A549 (cell line): ENCODE results near the gene SIDT2. TPM values are rescaled to one million over a fixed set of nuclear protein-coding genes. Genes with fewer than 3 reads are reported as not detected.

Source experiments
- ATAC-seq, 2 experiments: fragments of 200-7000 bp in 1 of 2; fragments of >200 bp in 1 of 2; cut with Nextera tagmentation in 1 of 2; cut with Tn5 transposase in 1 of 2; 3 replicates each; pipeline versions ENCODE4 v1.8.0 to v1.9.1; 2018 to 2020; ENCODE audit warnings: mild to moderate bottlenecking in 1 of 2, moderate library complexity in 1 of 2
- CTCF ChIA-PET: fragments of 300-600 bp; sonication (Branson Sonifier 250); formaldehyde crosslinking; extraction: SDS; loops from one replicate; lab custom pipeline; 2021; ENCODE audit warnings: antibody characterized with exemption, inconsistent platforms; lab: Yijun Ruan, JAX
- POLR2A ChIA-PET: fragments of 350-600 bp; formaldehyde crosslinking; extraction: SDS; loops from one replicate; lab custom pipeline; 2021; ENCODE audit warnings: antibody characterized with exemption, inconsistent platforms; lab: Yijun Ruan, JAX
- DNase-seq, 2 experiments: peaks; one replicate each; pipeline versions ENCODE4 v3.0.0 to v3.0.0-alpha.2; 2011 to 2016; ENCODE audit warnings: low read depth in 1 of 2, low spot score in 1 of 2
- FAIRE-seq: peaks from 2 replicates; lab custom pipeline; 2011; peaks lifted over from hg19 to GRCh38; lab: Jason Lieb, UNC
- H3K27ac ChIP-seq, 2 experiments: fragments of >200 bp; sonication (Bioruptor Twin); formaldehyde crosslinking; 3 replicates each; pipeline ENCODE4 v1.5.1; 2016 to 2017
- H3K4me1 ChIP-seq: fragments of >200 bp; sonication (Bioruptor Twin); formaldehyde crosslinking; 3 replicates; pipeline ENCODE4 v1.6.1; 2016
- H3K4me2 ChIP-seq: fragments of >200 bp; sonication (Bioruptor Twin); formaldehyde crosslinking; 3 replicates; pipeline ENCODE4 v1.6.1; 2016
- H3K4me3 ChIP-seq: fragments of >200 bp; sonication (Bioruptor Twin); formaldehyde crosslinking; 3 replicates; pipeline ENCODE4 v1.5.1; 2016
- H3K9me3 ChIP-seq: fragments of >200 bp; sonication (Bioruptor Twin); formaldehyde crosslinking; 3 replicates; pipeline ENCODE4 v1.6.1; 2016
- BCL3 ChIP-seq: fragments of >200 bp; sonication (Bioruptor Twin); formaldehyde crosslinking; IDR thresholded peaks from 3 replicates; pipeline ENCODE4 v1.6.1; 2016
- CHD2 ChIP-seq: fragments of 150-350 bp; IDR thresholded peaks from 2 replicates; pipeline ENCODE4 v1.6.1; 2014; ENCODE audit warnings: low read length; ENCODE audit not compliant: partially characterized antibody
- CHD4 ChIP-seq: fragments of 200-600 bp; sonication (generic); IDR thresholded peaks from 2 replicates; pipeline ENCODE4 v1.6.1; 2016; ENCODE audit warnings: antibody characterized with exemption, mild to moderate bottlenecking, borderline replicate concordance
- FOSB ChIP-seq: fragments of 250-450 bp; sonication (Bioruptor Pico); IDR thresholded peaks from 2 replicates; pipeline ENCODE4 v1.5.0; 2020; ENCODE audit warnings: mild to moderate bottlenecking, moderate library complexity
- FOSL2 ChIP-seq, 2 experiments: fragments of 450-650 bp in 1 of 2; fragments of >200 bp in 1 of 2; sonication (Bioruptor Twin) in 1 of 2; formaldehyde crosslinking; IDR thresholded peaks; 2 replicates each; pipeline versions ENCODE4 v1.5.0 to v1.6.1; 2016 to 2020; ENCODE audit warnings: mild to moderate bottlenecking in 1 of 2, moderate library complexity in 1 of 2
- FOXS1 ChIP-seq: fragments of 250-450 bp; sonication (Bioruptor Pico); IDR thresholded peaks from 2 replicates; pipeline ENCODE4 v1.5.0; 2020; ENCODE audit warnings: mild to moderate bottlenecking, moderate library complexity
- GATA3 ChIP-seq: IDR thresholded peaks from 2 replicates; pipeline ENCODE4 v1.6.1; 2012; ENCODE audit warnings: borderline replicate concordance
- HDAC2 ChIP-seq: fragments of 200-600 bp; sonication (generic); IDR thresholded peaks from 2 replicates; pipeline ENCODE4 v1.6.1; 2016
- HES2 ChIP-seq: fragments of >200 bp; sonication (Bioruptor Twin); formaldehyde crosslinking; IDR thresholded peaks from 2 replicates; pipeline ENCODE4 v1.6.1; 2016
- HEYL ChIP-seq: fragments of 250-450 bp; sonication (Bioruptor Pico); IDR thresholded peaks from 2 replicates; pipeline ENCODE4 v1.8.0; 2021; ENCODE audit warnings: mild to moderate bottlenecking, moderate library complexity
- KDM1A ChIP-seq: fragments of 200-600 bp; sonication (generic); IDR thresholded peaks from 2 replicates; pipeline ENCODE4 v1.6.1; 2016; ENCODE audit warnings: low read depth, mild to moderate bottlenecking
- MYC ChIP-seq: IDR thresholded peaks from 2 replicates; pipeline ENCODE4 v1.6.1; 2012; ENCODE audit warnings: mild to moderate bottlenecking, inconsistent platforms, low read length, improper control_type of control experiment, borderline replicate concordance
- NFE2L2 ChIP-seq: fragments of 150-350 bp; conservative IDR thresholded peaks from 2 replicates; pipeline ENCODE4 v1.6.1; 2014; ENCODE audit warnings: low read length
- NR3C1 ChIP-seq: fragments of >200 bp; sonication (Bioruptor Twin); formaldehyde crosslinking; IDR thresholded peaks from 3 replicates; pipeline ENCODE4 v1.6.1; 2017
- POLR2A ChIP-seq: IDR thresholded peaks from 2 replicates; pipeline ENCODE4 v1.6.1; 2012; ENCODE audit warnings: mild to moderate bottlenecking, low read length
- RARB ChIP-seq: fragments of 250-450 bp; sonication (Bioruptor Pico); IDR thresholded peaks from 2 replicates; pipeline ENCODE4 v1.8.0; 2021; ENCODE audit warnings: mild to moderate bottlenecking, moderate library complexity
- RCOR1 ChIP-seq: fragments of 150-350 bp; IDR thresholded peaks from 2 replicates; pipeline ENCODE4 v1.6.1; 2014; ENCODE audit warnings: antibody characterized with exemption, low read length, low read depth
- RFX5 ChIP-seq: fragments of 450-650 bp; IDR thresholded peaks from 2 replicates; pipeline ENCODE4 v1.7.1; 2014; ENCODE audit warnings: antibody characterized with exemption, mild to moderate bottlenecking, moderate library complexity
- ZSCAN20 ChIP-seq: fragments of 250-450 bp; sonication (Bioruptor Pico); IDR thresholded peaks from 2 replicates; pipeline ENCODE4 v1.8.0; 2022; ENCODE audit warnings: mild to moderate bottlenecking, moderate library complexity
- WGBS: methylation state at CpG from one replicate; pipeline ENCODE4 v1.1.6; 2017; ENCODE audit errors: missing lambda C conversion rate; 5-methylcytosine and 5-hydroxymethylcytosine counted together
- polyA plus RNA-seq, 4 experiments: library from polyadenylated mRNA; depleted of rRNA in 3 of 4; stranded (reverse); fragments of >200 nt; fragmentation: RNase III in 1 of 4; extraction: RNeasy Plus Mini Kit Qiagen cat#74134 plus additional on column Dnase treatment in 1 of 4; gene quantifications; 2 replicates in 3 of 4; 3 replicates in 1 of 4; pipeline ENCODE4 v1.2.3, GENCODE V29; 2011 to 2017

Gene SIDT2
- polyA plus RNA-seq, 2 of the 4 experiments (the other 2 are of a cell fraction): 5.9 to 8.5 TPM

- CTCF ChIA-PET: interaction anchor here (2.4 kb wide), 1 partner anchor 10 kb away, joined by 5 read pairs; no protein-coding TSS in a partner anchor
- TF ChIP-seq HEYL (CRISPR knock-in tag) (no peak), HES2 (no peak), MYC (no peak)
- no peak overlapping the region for H3K4me2 ChIP-seq
- ATAC-seq: no peak
- no peak overlapping the region for H3K27ac ChIP-seq
- 95% methylated on average over 19 of the region's 26 CpGs for WGBS
- no peaks in the 10 kb centered on the region for H3K9me3 ChIP-seq
- DNase-seq: no peak
- no peak overlapping the region for H3K4me3 ChIP-seq
- POLR2A ChIA-PET: no interaction called here
- H3K4me1 ChIP-seq: no peaks in the 10 kb centered on the region
- FAIRE-seq: no peak
Measured at GRCh38 chr11:117191680-117192400, 13.3 kb downstream of the SIDT2 start.

- DNase-seq (no peak), ATAC-seq (no peak)
- POLR2A ChIA-PET: no interaction called here
- Histone ChIP-seq H3K4me1 (no peaks in the 10 kb centered on the region; the same call in 2 of the 3 replicates), H3K4me3 (no peak overlapping the region), H3K4me2 (no peak overlapping the region), H3K9me3 (no peaks in the 10 kb centered on the region)
- 98% methylated on average over 10 of the region's 17 CpGs for WGBS
- CTCF ChIA-PET: interaction anchor here (2.4 kb wide), 1 partner anchor 11 kb away, joined by 5 read pairs; no protein-coding TSS in a partner anchor
- TF ChIP-seq BCL3: no peak
- no peak for TF ChIP-seq RCOR1
- TF ChIP-seq NFE2L2: no peak
- TF ChIP-seq FOSB (CRISPR knock-in tag): no peak
- no peak for TF ChIP-seq CHD4
- TF ChIP-seq FOXS1: no peak
- TF ChIP-seq RARB (CRISPR knock-in tag): no peak
- TF ChIP-seq, all 56 proteins: peak for 0
- FAIRE-seq: no peak
- no peak overlapping the region for H3K27ac ChIP-seq
Measured at GRCh38 chr11:117192401-117192875, 13.9 kb downstream of the SIDT2 start.

GRCh38 chr11:117193130-117194020 lies 14.8 kb downstream of the SIDT2 start:
- ChIA-PET CTCF (interaction anchor here (0.6 to 2.2 kb wide), 4 partner anchors 8 to 33 kb away, joined by 3 to 9 read pairs (median 7); no protein-coding TSS in a partner anchor), POLR2A (no interaction called here)
- H3K4me2 ChIP-seq: no peak overlapping the region
- ATAC-seq: no peak
- no peak for TF ChIP-seq NR3C1
- TF ChIP-seq GATA3: no peak
- no peak for TF ChIP-seq HES2
- TF ChIP-seq CHD2: no peak
- TF ChIP-seq KDM1A: no peak
- no peak for TF ChIP-seq HDAC2
- no peak for TF ChIP-seq ZSCAN20 (CRISPR knock-in tag)
- no peak overlapping the region for H3K27ac ChIP-seq
- H3K4me1 ChIP-seq: peaks cover 6% of the 10 kb centered on the region
- no peak for FAIRE-seq
- no peak for DNase-seq
- no peak overlapping the region for H3K4me3 ChIP-seq
- no peaks in the 10 kb centered on the region for H3K9me3 ChIP-seq
- WGBS: 87% methylated on average over 11 of the region's 15 CpGs

GRCh38 chr11:117194267-117194666 lies 15.7 kb downstream of the SIDT2 start:
- WGBS: 78% methylated on average over 5 of the region's 5 CpGs
- ChIA-PET POLR2A (no interaction called here), CTCF (interaction anchor here (0.6 to 2.2 kb wide), 3 partner anchors 9 to 32 kb away, joined by 6 to 9 read pairs (median 8); no protein-coding TSS in a partner anchor)
- no peak for DNase-seq
- no peaks in the 10 kb centered on the region for H3K9me3 ChIP-seq
- peaks cover 15% of the 10 kb centered on the region for H3K4me1 ChIP-seq
- no peak overlapping the region for H3K27ac ChIP-seq
- no peak for ATAC-seq
- no peak overlapping the region for H3K4me3 ChIP-seq
- H3K4me2 ChIP-seq: no peak overlapping the region
- no peak for FAIRE-seq
- TF ChIP-seq RFX5 (no peak), FOSB (CRISPR knock-in tag) (no peak), NR3C1 (no peak), FOSL2 (IDR thresholded peaks at IDR 0.05) (no peak), FOSL2 (CRISPR knock-in tag; IDR thresholded peaks at IDR 0.05) (no peak), POLR2A (no peak), BCL3 (no peak), GATA3 (no peak), CHD4 (no peak)
- TF ChIP-seq, all 56 proteins: peak for 0
